Activated T-cell treated with anti-CD3 and anti-CD28 coated beads, Interleukin-2, amount 50 U/mL, for 1 hour (primary cell): ENCODE results near the gene PARP4.
"Not testable (repeated sequence)": the region's sequence is repeated elsewhere in the genome, so short reads cannot be mapped to it uniquely, and the experiment has no call there.

Experiments
- DNase-seq: peaks from one replicate; pipeline ENCODE4 v3.0.0-alpha.2; 2020

The PARP4 gene

GRCh38 chr13:24443366-24443765 is 69.2 kb downstream of the PARP4 start:
- no peak for DNase-seq

- DNase-seq = not testable (repeated sequence)
Observed at GRCh38 chr13:24426045-24426444, 86.5 kb downstream of the PARP4 start.

DNA sequence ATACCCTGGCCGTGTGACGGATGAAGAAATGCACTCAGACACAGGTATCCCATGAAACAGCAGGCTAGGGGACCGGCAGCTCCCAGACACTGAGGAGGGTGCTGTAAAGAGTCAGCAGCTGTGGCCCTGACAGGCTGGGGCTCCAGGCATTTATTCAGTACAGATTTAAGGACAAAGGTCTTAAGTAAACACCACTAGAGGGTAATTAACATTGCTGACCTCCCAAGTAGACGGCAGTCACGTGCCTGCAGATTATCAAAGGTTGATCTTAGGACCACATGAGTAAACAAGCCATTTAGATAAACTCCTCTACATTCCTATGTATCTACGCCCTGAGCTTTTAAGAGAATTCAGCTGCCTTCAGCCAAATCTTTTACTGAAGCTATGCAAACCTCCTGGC is 92.9 kb downstream of the PARP4 start:
- not testable (repeated sequence) for DNase-seq

GRCh38 chr13:24407844-24408243 is 104.7 kb downstream of the PARP4 start:
- no peak for DNase-seq

DNA sequence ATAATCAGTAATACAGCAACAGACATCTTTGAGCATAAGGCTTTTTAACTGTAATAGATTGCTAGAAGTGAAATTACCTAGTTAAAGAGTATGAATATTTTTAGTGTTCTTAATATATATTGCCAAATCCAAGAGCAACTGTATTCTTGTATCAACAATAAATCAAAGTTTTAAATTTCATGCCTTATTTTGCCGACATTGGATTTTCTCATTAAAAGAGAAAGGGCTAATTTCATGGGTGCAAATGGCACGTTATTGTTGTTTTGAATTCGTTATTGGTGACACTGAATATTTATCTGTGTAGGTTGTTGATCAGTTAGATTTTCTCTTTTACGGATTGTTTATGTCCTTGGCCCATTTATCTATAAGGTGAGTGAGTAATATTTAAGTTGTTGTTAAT is 106.1 kb downstream of the PARP4 start:
- DNase-seq = no peak

DNA sequence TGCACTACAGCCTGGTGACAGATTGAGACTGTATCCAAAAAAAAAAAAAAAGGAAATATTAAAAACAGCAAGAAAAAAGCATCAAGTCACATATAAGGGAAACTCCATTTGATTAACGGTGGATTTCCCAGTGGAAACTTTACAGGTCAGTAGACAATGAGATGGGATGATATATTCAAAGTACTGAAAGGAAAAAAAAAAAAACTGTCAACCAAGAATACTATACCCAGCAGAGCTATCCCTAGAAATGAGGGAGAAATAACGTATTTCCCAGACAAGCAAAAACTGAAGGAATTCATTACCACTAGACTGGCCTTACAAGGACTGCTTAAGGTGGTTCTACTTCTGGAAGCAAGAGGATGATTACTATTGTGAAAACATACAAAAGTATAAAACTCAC is 115.8 kb downstream of the PARP4 start:
- DNase-seq = no peak

DNA sequence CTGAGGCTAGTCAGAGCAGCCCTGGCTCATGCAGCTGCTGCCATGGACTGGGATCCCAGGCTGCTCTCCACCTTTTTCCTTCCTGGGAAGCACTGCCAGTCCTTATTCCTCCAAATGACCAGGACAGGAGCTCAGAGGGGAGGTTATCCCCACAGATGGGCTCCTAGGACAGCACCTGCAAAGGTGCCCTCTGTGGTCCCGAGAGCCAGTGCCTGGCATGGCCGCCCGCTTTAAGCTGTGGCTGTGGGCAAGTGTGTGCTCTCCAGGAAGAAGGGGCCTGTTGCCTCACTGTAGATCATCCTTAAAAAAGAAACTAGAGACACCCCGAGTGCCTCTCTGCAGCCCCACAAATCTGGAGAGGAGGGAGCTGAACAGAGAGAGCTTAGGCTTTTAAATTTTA is 119.6 kb downstream of the PARP4 start:
- DNase-seq = no peak

DNA sequence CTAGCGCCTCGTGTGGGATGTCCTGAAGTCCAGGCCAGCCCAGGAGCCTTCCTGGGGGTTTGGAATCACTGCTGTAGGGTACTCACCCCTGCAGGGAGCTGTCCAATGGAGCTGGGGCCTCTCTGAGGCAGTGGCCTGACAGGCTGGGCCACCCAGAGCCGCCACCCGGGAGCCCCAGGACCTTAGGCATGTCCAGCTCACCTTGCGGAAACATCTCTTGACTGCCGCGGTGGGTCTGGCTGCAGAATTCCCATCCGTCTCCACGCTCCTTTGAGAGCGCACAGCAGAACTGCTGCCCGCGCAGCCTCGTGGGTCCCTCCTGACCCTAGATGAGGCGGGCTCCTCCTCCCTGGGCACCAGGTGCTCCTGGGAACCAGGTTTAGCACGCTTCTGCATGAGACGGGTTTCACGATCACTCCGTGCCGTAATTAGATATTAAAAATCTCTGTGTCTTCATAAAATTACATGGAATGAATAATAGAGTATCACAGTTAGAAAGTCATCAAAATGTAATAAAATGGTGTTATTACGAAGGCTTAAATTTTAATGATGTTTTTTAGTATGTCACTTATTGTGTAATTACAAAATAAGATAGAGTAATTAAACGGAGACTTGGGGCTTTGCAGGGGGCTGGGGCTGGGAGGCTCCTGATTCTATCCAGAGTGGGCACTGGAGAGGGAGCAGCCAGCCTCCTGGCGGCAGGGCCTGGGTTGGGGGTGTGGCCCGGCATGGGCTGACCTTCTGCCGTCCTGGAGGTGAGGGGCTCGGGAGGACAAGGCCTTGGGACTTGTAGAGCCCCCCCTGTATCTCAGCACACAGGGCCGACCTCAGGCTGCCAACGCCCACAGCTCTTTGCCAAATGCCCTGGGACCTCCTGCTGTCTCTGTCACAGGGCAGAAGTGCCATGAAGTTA is 120.6 kb downstream of the PARP4 start:
- not testable (repeated sequence) for DNase-seq

DNA sequence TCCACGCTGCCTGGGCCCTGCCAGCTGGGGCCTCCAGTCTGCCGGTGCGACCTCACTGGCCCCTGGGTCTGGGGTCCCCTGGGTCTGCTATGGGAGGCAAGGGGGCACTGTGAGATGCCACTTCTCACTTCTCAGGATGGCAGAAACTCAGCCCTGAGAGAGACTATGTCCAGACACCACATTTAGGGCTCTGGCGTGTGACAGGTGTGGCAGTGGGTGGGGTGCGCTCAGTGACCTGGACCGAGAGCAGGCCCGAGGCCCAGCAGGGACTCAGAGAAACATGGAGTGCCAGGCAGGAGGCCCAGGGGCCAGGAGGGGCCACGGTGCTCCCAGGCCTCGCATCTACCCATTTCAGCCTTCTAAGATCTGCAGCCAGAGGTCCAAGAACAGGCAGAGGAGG is 121.8 kb downstream of the PARP4 start:
- not testable (repeated sequence) for DNase-seq

GRCh38 chr13:24389506-24389905 is 123.1 kb downstream of the PARP4 start:
- DNase-seq = no peak

GRCh38 chr13:24388743-24389142 is 123.8 kb downstream of the PARP4 start:
- DNase-seq = not testable (repeated sequence)

DNA sequence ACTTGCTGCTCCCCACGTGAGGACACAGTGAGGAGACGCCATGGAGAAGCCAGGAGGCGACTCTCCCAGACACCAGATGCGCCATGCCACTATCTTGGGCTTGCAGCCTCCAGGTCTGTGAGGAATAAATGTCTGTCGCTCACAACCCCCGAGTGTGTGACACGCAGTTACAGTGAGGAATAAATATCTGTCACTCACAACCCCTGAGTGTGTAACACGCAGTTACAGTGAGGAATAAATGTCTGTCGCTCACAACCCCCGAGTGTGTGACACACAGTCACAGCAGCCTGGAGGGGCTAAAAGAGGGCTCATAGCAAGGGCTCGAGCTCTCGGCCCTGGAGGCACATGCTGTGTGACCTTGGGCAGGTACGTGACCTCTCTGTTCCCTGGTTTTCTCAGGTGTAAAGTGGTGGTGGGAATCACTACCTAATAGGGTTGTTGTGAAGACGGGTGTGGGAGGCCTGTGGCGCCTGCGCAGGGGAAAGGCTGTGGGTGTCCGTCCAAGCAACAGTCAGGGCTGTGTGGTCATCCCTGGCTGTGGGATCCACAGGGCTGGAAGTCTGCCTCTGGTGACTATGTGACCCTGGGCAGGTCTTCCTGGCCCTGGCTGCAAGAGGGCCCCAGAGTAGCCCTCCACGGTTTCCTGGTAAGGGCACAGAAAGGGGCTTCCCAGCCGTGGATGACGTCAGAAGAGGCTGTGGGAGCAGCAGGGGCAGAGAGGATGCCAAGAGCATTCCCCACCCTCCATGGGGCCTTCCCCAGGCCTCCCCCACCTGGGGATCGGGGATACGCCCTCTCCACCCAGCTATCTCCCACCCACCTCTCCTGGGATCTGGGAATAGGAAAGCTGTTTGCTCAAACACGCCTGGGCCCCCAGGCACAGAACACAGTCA is 125.5 kb downstream of the PARP4 start:
- no peak for DNase-seq

DNA sequence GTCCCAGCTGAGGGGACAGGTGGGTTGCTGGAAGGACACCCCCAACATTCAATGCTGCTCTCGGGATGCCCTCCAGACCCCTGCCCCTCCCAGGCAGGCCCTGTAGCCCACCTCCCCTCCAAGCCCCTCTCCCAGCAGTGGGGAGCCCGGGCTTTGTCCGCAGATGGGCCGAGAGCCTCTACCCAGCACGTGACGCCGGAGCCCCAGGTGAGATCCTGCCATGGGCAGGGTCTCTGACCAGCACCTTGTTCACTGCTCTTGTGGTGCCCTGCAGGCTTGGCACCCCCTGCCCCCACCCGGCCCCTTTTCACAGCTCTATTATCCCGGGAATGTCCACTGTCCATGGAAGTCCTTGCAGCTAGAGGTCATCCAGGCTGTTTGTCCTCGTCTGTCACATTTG is 126.7 kb downstream of the PARP4 start:
- DNase-seq = no peak

DNA sequence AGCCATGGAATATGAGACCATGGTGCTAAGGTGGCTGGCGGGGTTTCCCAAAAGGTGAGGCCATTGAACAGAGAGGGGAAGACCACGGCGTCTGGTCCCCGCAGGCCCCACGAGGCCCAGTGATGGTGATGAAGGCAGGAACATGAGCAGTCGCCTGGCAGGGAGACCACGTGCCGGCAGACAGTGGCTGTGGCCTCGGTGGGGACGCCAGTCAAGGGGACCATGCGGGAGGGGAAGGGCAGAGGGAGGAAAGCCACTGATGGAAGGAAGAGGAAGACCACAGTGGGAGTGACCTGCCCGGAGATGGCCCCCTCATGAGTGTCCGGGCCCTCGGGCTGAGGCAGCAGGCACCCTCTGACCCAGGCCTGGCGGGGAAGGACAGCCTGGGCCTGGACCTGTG is 127.6 kb downstream of the PARP4 start:
- not testable (repeated sequence) for DNase-seq

- not testable (repeated sequence) for DNase-seq
Observed at GRCh38 chr13:24384091-24384490, 128.5 kb downstream of the PARP4 start.

GRCh38 chr13:24381541-24382265 is 130.9 kb downstream of the PARP4 start:
- DNase-seq = no peak

DNA sequence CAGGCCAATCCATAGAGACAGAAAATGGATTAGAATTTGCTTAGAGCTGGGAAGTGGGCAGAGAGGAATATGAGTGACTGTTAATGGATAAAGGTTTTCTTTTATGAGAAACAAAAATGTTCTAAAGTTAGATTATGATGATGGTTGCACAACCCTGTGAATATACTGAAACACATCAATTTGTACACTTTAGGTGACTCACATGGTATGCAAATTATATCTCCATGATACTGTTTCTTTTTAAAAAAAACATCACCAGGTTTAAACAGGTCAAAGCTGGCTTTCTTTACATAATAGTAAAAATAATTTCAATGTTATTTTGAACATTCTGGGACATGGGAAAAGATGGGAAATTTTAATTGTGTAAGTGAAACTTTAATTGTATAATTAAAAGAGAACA is 131.7 kb downstream of the PARP4 start:
- DNase-seq = not testable (repeated sequence)

GRCh38 chr13:24380227-24380626 is 132.4 kb downstream of the PARP4 start:
- DNase-seq = not testable (repeated sequence)

- DNase-seq = not testable (repeated sequence)
Observed at GRCh38 chr13:24371273-24371672, 141.3 kb downstream of the PARP4 start.
